ELR (cell line): Measurements from ENCODE around the gene DENND5B.
"Not testable (repeated sequence)": the region's sequence is repeated elsewhere in the genome, so short reads cannot be mapped to it uniquely, and the experiment has no call there.

Experiments
- DNase-seq: peaks from one replicate; pipeline ENCODE4 v3.0.0-alpha.2; 2015; ENCODE audit warnings: low read depth

Gene DENND5B

GRCh38 chr12:31591380-31591901, 505 bp upstream of the DENND5B start:
- peak; percentile 25 for DNase-seq

DNA sequence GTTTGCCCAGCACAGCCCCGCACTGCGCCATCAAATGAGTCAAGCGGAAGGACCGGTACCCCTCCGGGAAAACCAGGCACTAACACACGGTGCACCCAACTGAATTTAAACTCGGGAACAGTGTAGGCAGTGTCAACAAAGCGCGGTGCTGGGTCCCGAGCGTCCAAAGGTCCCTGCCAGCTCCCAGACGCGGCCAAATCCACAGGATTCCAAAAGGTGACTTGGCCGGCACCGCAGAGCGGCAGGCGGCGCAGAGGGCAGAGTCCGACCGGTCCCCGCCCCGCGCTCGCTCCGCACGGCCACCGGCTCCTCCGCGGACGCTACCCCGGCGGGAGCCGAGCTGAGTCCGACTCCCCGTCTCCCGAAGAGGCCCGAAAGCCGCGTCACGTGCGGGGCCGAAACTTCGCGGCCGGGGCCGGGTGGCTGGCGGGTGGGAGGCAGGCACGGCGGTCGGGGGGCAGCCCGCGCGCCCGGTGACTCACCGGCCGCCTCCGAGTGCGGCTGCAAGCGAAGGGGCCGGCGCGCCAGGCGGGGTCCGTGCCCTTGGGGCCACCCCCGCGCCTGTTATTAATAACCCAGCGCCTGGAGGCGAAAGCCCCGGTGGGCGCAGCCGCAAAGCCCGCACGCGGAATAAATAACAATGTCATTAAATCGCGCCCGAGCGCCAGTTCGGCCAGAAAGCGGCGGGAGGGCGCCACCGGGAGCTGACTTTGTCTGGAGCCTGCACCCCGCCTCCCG, 863 bp downstream of the DENND5B start:
- peak; percentile 85 for DNase-seq

DNA sequence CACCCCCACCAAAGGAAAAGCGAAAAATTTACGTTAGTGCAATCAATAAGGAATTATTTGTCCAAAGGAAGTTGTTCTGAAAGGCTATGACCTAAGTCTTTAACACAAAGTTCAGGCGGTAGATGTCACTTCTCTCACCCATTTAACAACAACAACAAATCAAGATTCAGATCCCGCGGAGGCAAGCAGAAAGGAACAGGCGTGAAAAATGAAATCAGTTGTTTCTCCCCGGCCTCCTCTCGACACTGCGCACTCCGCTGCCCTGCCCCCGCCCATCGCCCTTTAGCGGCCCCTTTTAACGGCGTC, 1.4 kb downstream of the DENND5B start:
- DNase-seq: no peak

DNA sequence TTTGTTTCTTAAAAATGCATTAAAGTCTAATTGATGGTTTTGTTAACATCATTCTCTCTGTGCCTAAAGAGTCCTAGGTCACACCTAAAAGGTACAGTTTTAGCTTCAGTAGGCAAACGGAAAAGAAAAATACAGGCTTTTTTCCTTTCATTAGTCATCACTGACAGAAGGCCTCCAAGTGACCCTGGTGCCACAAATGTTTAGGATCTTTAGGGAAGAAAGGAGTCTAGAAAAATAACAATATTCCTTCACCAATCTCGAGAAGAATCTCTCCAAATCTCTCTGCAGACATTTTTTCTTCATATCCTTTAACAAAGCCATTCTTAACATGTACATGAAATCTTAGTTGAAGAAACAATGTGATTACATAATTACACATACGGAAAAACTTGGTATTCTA, 2.0 kb downstream of the DENND5B start:
- peak; percentile 65 for DNase-seq

DNA sequence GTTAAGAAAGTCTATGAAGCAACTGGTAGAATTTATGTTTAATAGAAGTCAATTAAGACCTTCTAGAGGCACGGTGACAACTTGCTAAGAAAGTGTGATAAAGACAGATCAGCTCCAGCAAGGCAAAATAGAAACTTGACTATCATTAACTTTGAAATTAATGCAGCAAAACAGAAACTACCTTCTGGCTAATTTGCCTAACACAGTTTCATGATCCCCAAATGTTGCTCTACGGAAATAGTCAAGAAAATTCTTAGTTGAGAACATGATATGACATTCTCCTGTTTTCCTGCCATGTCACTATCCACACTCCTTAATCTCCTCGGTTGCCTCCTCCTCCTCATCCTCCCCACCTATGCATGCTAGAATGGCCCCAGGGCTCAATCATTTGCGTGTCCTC, 4.2 kb downstream of the DENND5B start:
- DNase-seq: no peak

DNA sequence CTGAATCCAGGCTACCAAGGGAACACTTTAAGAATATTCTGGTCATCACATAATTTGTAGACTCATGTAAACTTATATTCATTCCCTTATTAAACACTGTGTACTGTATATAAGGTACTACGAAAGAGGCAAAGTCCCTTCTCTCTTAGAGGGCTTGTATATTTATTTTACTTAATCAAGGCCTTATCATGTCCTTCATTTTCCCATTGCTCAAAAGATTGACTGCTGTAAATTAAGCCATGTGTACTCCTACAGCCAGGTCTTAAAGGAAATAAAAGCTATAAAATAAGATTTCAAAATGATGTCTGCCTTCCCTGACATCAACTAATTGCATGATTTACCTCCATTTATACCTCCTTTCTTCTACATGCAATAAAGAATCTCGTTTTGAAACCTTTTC, 5.0 kb downstream of the DENND5B start:
- DNase-seq: no peak

GRCh38 chr12:31585271-31585670, 5.7 kb downstream of the DENND5B start:
- DNase-seq: peak; percentile 84

DNA sequence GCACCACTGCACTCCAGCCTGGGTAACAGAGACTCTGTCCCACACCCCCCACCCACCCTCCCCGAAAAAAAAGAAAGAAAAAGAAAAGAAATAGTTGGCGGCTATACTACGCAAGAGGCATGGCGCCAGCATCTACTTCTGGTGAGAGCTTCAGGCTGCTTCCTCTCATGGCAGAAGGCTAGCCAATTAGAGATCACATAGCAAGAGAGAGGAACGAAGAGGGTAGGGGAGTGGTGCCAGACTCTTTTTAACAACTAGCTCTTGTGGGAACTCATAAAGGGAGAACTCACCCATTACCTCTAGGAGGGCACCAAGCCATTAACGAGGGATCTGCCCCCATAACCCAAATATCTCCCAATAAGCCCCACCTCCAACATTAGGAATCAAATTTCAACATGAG, 6.2 kb downstream of the DENND5B start:
- DNase-seq: no peak

DNA sequence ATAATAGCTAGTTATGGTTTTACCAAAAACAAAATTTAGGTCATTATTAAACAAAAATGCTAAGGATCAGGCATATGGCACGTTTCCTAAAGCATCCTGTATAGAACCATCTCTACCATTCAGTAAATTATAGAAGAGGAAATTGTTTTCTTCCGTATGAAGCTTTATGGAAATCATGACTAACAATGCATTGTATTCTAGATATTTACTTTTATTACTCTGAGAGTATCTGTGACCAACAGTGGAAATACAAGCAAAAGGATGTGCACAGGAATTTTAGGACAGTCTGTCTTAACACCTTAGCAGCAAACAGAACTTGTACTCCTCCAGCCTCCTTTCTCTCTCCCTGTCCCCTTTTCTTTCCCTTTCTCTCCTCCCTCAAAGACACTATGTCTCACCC, 7.1 kb downstream of the DENND5B start:
- DNase-seq: no peak

GRCh38 chr12:31582155-31582554, 8.8 kb downstream of the DENND5B start:
- DNase-seq: peak; percentile 85

DNA sequence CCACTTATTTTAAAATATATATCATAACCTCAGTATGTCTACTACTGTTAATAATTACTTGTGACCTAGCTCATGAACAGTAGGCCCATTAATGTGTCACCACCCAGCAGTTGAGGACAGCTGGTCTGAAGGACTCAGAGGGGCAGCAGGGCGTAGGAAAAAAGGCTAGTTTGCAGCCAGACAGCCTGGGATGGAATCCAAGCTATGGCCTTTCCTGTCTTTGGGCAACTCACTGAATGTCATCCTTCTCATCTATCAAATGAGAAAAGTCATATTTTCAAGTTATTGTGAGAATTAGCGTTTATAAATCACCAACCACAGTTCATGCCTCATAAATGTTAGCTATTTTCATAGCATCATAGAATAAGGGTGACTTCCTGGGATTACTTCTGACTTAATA, 12.3 kb downstream of the DENND5B start:
- peak; percentile 34 for DNase-seq

DNA sequence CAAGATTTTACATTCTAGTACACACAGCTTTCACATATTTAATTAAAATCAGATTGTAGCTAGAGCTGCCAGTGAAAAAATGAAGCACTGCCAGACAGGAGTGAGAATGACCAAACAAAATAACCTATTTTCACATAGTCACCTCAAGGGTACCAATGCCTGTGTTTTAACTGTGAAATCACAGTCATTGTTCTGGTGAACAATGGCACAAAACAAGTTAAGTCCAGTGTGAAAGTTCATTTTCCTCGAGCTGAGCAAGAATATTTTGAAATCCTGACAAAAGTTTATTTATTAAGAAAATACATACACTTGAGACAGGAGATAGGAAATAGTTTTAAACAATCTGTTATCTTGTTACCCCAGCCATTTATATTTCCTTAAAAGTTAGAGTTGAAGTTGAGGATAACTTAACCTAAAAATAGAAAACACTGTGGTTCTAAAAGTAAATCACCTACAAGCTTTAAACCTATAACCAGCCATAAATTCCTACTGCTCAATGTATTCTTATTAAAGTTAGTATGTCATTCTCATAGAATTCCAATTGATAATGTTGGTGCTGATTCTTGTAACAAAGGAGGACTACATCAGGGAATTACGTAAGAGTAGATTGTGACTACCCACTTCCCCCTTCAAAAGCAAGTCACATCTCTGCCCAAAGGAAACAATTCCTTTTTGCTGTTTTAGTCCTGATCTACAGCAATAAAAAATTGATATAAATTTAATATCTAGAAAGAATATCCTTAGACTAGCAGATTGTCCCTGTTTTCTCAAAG, 15.9 kb downstream of the DENND5B start:
- DNase-seq: peak; percentile 39

DNA sequence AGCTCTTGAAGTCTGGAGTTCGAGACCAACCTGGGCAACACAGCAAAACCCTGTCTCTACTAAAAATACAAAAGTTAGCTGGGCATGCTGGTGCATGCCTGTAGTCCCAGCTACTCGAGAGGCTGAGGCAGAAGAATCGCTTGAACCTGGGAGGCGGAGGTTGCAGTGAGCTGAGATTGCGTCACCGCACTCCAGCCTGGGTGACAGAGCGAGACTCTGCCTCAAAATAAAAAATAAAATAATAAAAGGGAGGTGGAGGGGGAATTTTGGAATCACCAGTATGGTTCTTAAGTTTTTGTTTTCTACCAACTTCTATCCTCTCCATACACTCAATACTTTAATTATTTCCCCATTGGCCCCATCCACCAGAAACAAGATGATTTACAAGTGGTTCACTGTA, 16.6 kb downstream of the DENND5B start:
- DNase-seq: not testable (repeated sequence)

- no peak for DNase-seq
Measured at GRCh38 chr12:31572900-31573600, 17.9 kb downstream of the DENND5B start.

- DNase-seq: no peak
Measured at GRCh38 chr12:31570880-31571279, 20.1 kb downstream of the DENND5B start.

- DNase-seq: peak; percentile 37
Measured at GRCh38 chr12:31569517-31569916, 21.4 kb downstream of the DENND5B start.

GRCh38 chr12:31568498-31568897, 22.4 kb downstream of the DENND5B start:
- DNase-seq: no peak

- DNase-seq: no peak
Measured at GRCh38 chr12:31567029-31567428, 23.9 kb downstream of the DENND5B start.

- no peak for DNase-seq
Measured at GRCh38 chr12:31566547-31566946, 24.4 kb downstream of the DENND5B start.

GRCh38 chr12:31562594-31563328, 28.2 kb downstream of the DENND5B start:
- DNase-seq: no peak

- DNase-seq: no peak
Measured at GRCh38 chr12:31560516-31560915, 30.4 kb downstream of the DENND5B start.

- peak; percentile 63 for DNase-seq
Measured at GRCh38 chr12:31558521-31558920, 32.4 kb downstream of the DENND5B start.
